ENCODE measurements around the gene POU6F2. TPM values are rescaled to one million over a fixed set of nuclear protein-coding genes. Genes with fewer than 3 reads are reported as not detected.

The POU6F2 gene
- total RNA-seq, 1 experiment from 2014 or later = 0.27 TPM

GRCh38 chr7:39357648-39358047, 379.9 kb downstream of the POU6F2 start (continued):
- TF ChIP-seq, protein P1, sequence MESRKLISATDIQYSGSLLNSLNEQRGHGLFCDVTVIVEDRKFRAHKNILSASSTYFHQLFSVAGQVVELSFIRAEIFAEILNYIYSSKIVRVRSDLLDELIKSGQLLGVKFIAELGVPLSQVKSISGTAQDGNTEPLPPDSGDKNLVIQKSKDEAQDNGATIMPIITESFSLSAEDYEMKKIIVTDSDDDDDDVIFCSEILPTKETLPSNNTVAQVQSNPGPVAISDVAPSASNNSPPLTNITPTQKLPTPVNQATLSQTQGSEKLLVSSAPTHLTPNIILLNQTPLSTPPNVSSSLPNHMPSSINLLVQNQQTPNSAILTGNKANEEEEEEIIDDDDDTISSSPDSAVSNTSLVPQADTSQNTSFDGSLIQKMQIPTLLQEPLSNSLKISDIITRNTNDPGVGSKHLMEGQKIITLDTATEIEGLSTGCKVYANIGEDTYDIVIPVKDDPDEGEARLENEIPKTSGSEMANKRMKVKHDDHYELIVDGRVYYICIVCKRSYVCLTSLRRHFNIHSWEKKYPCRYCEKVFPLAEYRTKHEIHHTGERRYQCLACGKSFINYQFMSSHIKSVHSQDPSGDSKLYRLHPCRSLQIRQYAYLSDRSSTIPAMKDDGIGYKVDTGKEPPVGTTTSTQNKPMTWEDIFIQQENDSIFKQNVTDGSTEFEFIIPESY (IDR thresholded peaks at IDR 0.05; ENCODE audit: extremely low read depth, insufficient replicate concordance, low read length) = no peak

- BruUV-seq (replicated peaks) = no TSS peak
- Histone ChIP-seq H3K4me1 (ENCODE audit: control insufficient read depth in 1 of 2, insufficient read depth in 2 of 2, low read length in 2 of 2) (no peaks in the 10 kb centered on the region), H2AFZ (ENCODE audit: low read depth, low read length, poor library complexity, severe bottlenecking) (no peak overlapping the region), H3K36me3 (ENCODE audit: control insufficient read depth in 1 of 2, insufficient read depth in 2 of 2, low read length in 2 of 2) (no peaks in the 10 kb centered on the region), H3K9me2 (ENCODE audit: insufficient read depth) (no peaks in the 10 kb centered on the region), H3K79me2 (ENCODE audit: insufficient read depth, low read length) (no peaks in the 10 kb centered on the region), H3K9ac (ENCODE audit: low read length) (no peak overlapping the region), H3K4me2 (ENCODE audit: low read length) (no peak overlapping the region), H4K20me1 (ENCODE audit: insufficient read depth) (no peaks in the 10 kb centered on the region), H3K27ac (ENCODE audit: low read depth, low read length) (no peak overlapping the region), H3K9me3 (ENCODE audit: control insufficient read depth in 1 of 2, insufficient read depth in 1 of 2, low read depth in 1 of 2, low read length in 2 of 2) (no peaks in the 10 kb centered on the region), H3K4me3 (replicated peaks in 1 of 2; ENCODE audit: low read depth in 1 of 2, low read length in 2 of 2) (no peak overlapping the region), H3K27me3 (ENCODE audit: insufficient read depth, low read length) (peaks cover 37% of the 10 kb centered on the region)
- intact Hi-C loops (cut with micrococcal nuclease) = no loop called here
- TF ChIP-seq POLR2AphosphoS5 (IDR thresholded peaks at IDR 0.05; ENCODE audit: low read depth, low read length) (no peak), EZH2phosphoT487 (IDR thresholded peaks at IDR 0.05; ENCODE audit: borderline replicate concordance) (no peak), JUND (IDR thresholded peaks at IDR 0.05) (no peak), SIN3A (IDR thresholded peaks at IDR 0.05; ENCODE audit: low read depth) (no peak), RAD21 (IDR thresholded peaks at IDR 0.05; ENCODE audit: low read depth) (no peak), ZFX (IDR thresholded peaks at IDR 0.05) (no peak), SRF (IDR thresholded peaks at IDR 0.05; ENCODE audit: low read depth) (no peak), ZNF274 (IDR thresholded peaks at IDR 0.05; ENCODE audit: low read depth, low read length) (no peak), CTCF (IDR thresholded peaks at IDR 0.05 in 2 of 3, conservative IDR thresholded peaks at IDR 0.05 in 1 of 3; ENCODE audit: borderline replicate concordance in 1 of 3, insufficient read depth in 1 of 3, low read depth in 2 of 3, low read length in 2 of 3) (no peak), EZH2 (IDR thresholded peaks at IDR 0.05) (no peak), SP1 (IDR thresholded peaks at IDR 0.05; ENCODE audit: low read depth) (no peak), FOSL1 (IDR thresholded peaks at IDR 0.05; ENCODE audit: low read depth) (no peak), TCF7L2 (IDR thresholded peaks at IDR 0.05; ENCODE audit: borderline replicate concordance, extremely low read depth, insufficient read depth, insufficient read length) (no peak), YY1 (IDR thresholded peaks at IDR 0.05; ENCODE audit: extremely low read depth, insufficient replicate concordance, low read depth, low read length) (no peak), CBX3 (IDR thresholded peaks at IDR 0.05; ENCODE audit: low read depth) (no peak)
- TF ChIP-seq, protein P2, sequence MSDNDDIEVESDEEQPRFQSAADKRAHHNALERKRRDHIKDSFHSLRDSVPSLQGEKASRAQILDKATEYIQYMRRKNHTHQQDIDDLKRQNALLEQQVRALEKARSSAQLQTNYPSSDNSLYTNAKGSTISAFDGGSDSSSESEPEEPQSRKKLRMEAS (IDR thresholded peaks at IDR 0.05) = no peak
- TF ChIP-seq, protein P3, sequence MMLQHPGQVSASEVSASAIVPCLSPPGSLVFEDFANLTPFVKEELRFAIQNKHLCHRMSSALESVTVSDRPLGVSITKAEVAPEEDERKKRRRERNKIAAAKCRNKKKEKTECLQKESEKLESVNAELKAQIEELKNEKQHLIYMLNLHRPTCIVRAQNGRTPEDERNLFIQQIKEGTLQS (IDR thresholded peaks at IDR 0.05) = no peak
- TF ChIP-seq, protein P1 (IDR thresholded peaks at IDR 0.05; ENCODE audit: extremely low read depth, insufficient replicate concordance, low read length) = no peak
- no peak for DNase-seq (ENCODE audit: low read depth, low spot score)
- ChIA-PET CTCF (no interaction called here), RAD21 (ENCODE audit: low non-redundant PET in 1 of 2, low total read pairs in 2 of 2, uncharacterized antibody in 2 of 2, unreplicated experiment in 2 of 2) (no interaction called here), POLR2A (no interaction called here)
- no peak for ATAC-seq
These were observed 382.3 kb downstream of the POU6F2 start for GRCh38 chr7:39360038-39360437.
